Germinal center (tissue), 1 donor: ENCODE data around the gene WDTC1.

Experiments
- DNase-seq: peaks from one replicate; pipeline ENCODE4 v3.0.0; 2012; ENCODE audit warnings: mixed read lengths, low spot score

WDTC1 gene

GRCh38 chr1:27301582-27302199 lies 67.3 kb downstream of the WDTC1 start:
- no peak for DNase-seq

- DNase-seq, result no peak
These were observed 68.2 kb downstream of the WDTC1 start for GRCh38 chr1:27302612-27303011.

GRCh38 chr1:27303509-27303908 lies 69.1 kb downstream of the WDTC1 start:
- DNase-seq, result no peak

- DNase-seq, result no peak
These were observed 71.6 kb downstream of the WDTC1 start for GRCh38 chr1:27306071-27306470.

- DNase-seq, result no peak
These were observed 72.7 kb downstream of the WDTC1 start for GRCh38 chr1:27306892-27307761.

- no peak for DNase-seq
These were observed 73.6 kb downstream of the WDTC1 start for GRCh38 chr1:27307874-27308598.

- no peak for DNase-seq
These were observed 79.7 kb downstream of the WDTC1 start for GRCh38 chr1:27314169-27314568.

- DNase-seq, result no peak
These were observed 80.3 kb downstream of the WDTC1 start for GRCh38 chr1:27314737-27315136.

- no peak for DNase-seq
These were observed 82.4 kb downstream of the WDTC1 start for GRCh38 chr1:27316860-27317259.

GRCh38 chr1:27318136-27318535 lies 83.7 kb downstream of the WDTC1 start:
- no peak for DNase-seq

GRCh38 chr1:27318596-27318995 lies 84.2 kb downstream of the WDTC1 start:
- DNase-seq, result no peak

- peak; percentile 98 for DNase-seq
These were observed 87.6 kb downstream of the WDTC1 start, which contains the start of gene TMEM222 for GRCh38 chr1:27321813-27322568. TMEM222 (plus strand) TSS chr1:27322163; CDS start chr1:27322198, 35 bp downstream.

GRCh38 chr1:27322569-27323240 lies 88.3 kb downstream of the WDTC1 start:
- peak; percentile 18 for DNase-seq

- no peak for DNase-seq
These were observed 90.9 kb downstream of the WDTC1 start for GRCh38 chr1:27325286-27325685.

GRCh38 chr1:27327964-27328363 lies 93.5 kb downstream of the WDTC1 start:
- no peak for DNase-seq

- DNase-seq, result no peak
These were observed 96.4 kb downstream of the WDTC1 start for GRCh38 chr1:27330786-27331185.

- DNase-seq, result no peak
These were observed 97.0 kb downstream of the WDTC1 start for GRCh38 chr1:27331426-27331825.

- no peak for DNase-seq
These were observed 97.5 kb downstream of the WDTC1 start for GRCh38 chr1:27331922-27332321.

GRCh38 chr1:27332536-27333281 lies 98.3 kb downstream of the WDTC1 start:
- DNase-seq, result peak; percentile 77

- no peak for DNase-seq
These were observed 99.4 kb downstream of the WDTC1 start for GRCh38 chr1:27333717-27334279.
